Germinal center (tissue), 1 donor: ENCODE results near the gene PCGF3.

Experiments
- DNase-seq: peaks from one replicate; pipeline ENCODE4 v3.0.0; 2012; ENCODE audit warnings: mixed read lengths, low spot score

The PCGF3 gene

GRCh38 chr4:784401-785331 is 79.0 kb downstream of the PCGF3 start:
- DNase-seq: no peak

- DNase-seq: no peak
Measured at GRCh38 chr4:785332-786073, 79.9 kb downstream of the PCGF3 start.

GRCh38 chr4:786074-786741 is 80.6 kb downstream of the PCGF3 start:
- DNase-seq: no peak

- DNase-seq: no peak
Measured at GRCh38 chr4:786861-787300, 81.2 kb downstream of the PCGF3 start.

GRCh38 chr4:787561-787981 is 81.9 kb downstream of the PCGF3 start:
- DNase-seq: no peak

- no peak for DNase-seq
Measured at GRCh38 chr4:788006-788635, 82.5 kb downstream of the PCGF3 start.

- DNase-seq: no peak
Measured at GRCh38 chr4:788636-789297, 83.1 kb downstream of the PCGF3 start.

GRCh38 chr4:789571-790465 is 84.2 kb downstream of the PCGF3 start:
- no peak for DNase-seq

GRCh38 chr4:790466-790820 is 84.8 kb downstream of the PCGF3 start:
- DNase-seq: no peak

- no peak for DNase-seq
Measured at GRCh38 chr4:791252-791897, 85.7 kb downstream of the PCGF3 start.

- no peak for DNase-seq
Measured at GRCh38 chr4:791898-792625, 86.4 kb downstream of the PCGF3 start.

- no peak for DNase-seq
Measured at GRCh38 chr4:792626-793092, 87.0 kb downstream of the PCGF3 start.

- no peak for DNase-seq
Measured at GRCh38 chr4:793093-793861, 87.6 kb downstream of the PCGF3 start.

- peak; percentile 27 for DNase-seq
Measured at GRCh38 chr4:793941-794621, 88.4 kb downstream of the PCGF3 start.

GRCh38 chr4:794900-795725 is 89.5 kb downstream of the PCGF3 start:
- no peak for DNase-seq

- no peak for DNase-seq
Measured at GRCh38 chr4:795726-796119, 90.1 kb downstream of the PCGF3 start.

- no peak for DNase-seq
Measured at GRCh38 chr4:796206-796605, 90.6 kb downstream of the PCGF3 start.
